Neuronal stem cell (in vitro differentiated cells): ENCODE measurements around the gene RAB11B.

Experiments used
- DNase-seq: peaks from one replicate; pipeline ENCODE4 v3.0.0-alpha.2; 2013; ENCODE audit warnings: low spot score
- H2AFZ ChIP-seq: one replicate; pipeline ENCODE4 v1.6.1; 2013; ENCODE audit warnings: mild to moderate bottlenecking, low read length, inconsistent platforms
- H2AK5ac ChIP-seq: 2 replicates; pipeline ENCODE4 v1.6.1; 2013; ENCODE audit warnings: low read depth, mild to moderate bottlenecking, inconsistent platforms, low read length, moderate library complexity, mixed read lengths
- H2BK120ac ChIP-seq: 2 replicates; pipeline ENCODE4 v1.6.1; 2013; ENCODE audit warnings: low read depth, mild to moderate bottlenecking, inconsistent platforms, low read length, moderate library complexity, mixed read lengths
- H2BK12ac ChIP-seq: one replicate; pipeline ENCODE4 v1.6.1; 2013; ENCODE audit warnings: low read length, inconsistent platforms
- H2BK15ac ChIP-seq: 2 replicates; pipeline ENCODE4 v1.6.1; 2013; ENCODE audit warnings: mild to moderate bottlenecking, low read length, inconsistent platforms, mixed read lengths
- H2BK5ac ChIP-seq: one replicate; pipeline ENCODE4 v1.6.1; 2013; ENCODE audit warnings: inconsistent platforms, mild to moderate bottlenecking, low read length, moderate library complexity
- H3K14ac ChIP-seq: one replicate; pipeline ENCODE4 v1.6.1; 2013; ENCODE audit warnings: low read length, inconsistent platforms
- H3K18ac ChIP-seq: 2 replicates; pipeline ENCODE4 v1.6.1; 2013; ENCODE audit warnings: low read length, inconsistent platforms
- H3K23ac ChIP-seq: 2 replicates; pipeline ENCODE4 v1.6.1; 2013; ENCODE audit warnings: low read depth, mild to moderate bottlenecking, mixed read lengths, low read length, inconsistent platforms; ENCODE audit not compliant: poor library complexity
- H3K27ac ChIP-seq: replicated peaks from 3 replicates; pipeline ENCODE4 v1.5.1; 2013; ENCODE audit warnings: low read length, inconsistent platforms
- H3K27me3 ChIP-seq, 3 experiments: 2 replicates each; pipeline ENCODE4 v1.6.1; 2013; ENCODE audit warnings: low read length in 3 of 3, mild to moderate bottlenecking in 2 of 3, inconsistent platforms in 1 of 3, low read depth in 1 of 3, mixed read lengths in 1 of 3, moderate library complexity in 1 of 3; ENCODE audit not compliant: control insufficient read depth in 3 of 3, insufficient read depth in 3 of 3
- H3K36me3 ChIP-seq, 2 donors: replicated peaks in 1 of 2; 2 replicates each; pipeline ENCODE4 v1.6.1; 2013; ENCODE audit warnings: low read length in 2 of 2; ENCODE audit not compliant: control insufficient read depth in 2 of 2, insufficient read depth in 2 of 2
- H3K4ac ChIP-seq: 2 replicates; pipeline ENCODE4 v1.6.1; 2013; ENCODE audit warnings: inconsistent platforms, mild to moderate bottlenecking, low read length, moderate library complexity
- H3K4me1 ChIP-seq, 2 donors: 1 replicate in 1 of 2; 2 replicates in 1 of 2; pipeline ENCODE4 v1.6.1; 2013; ENCODE audit warnings: low read length in 2 of 2, low read depth in 1 of 2; ENCODE audit not compliant: control insufficient read depth in 2 of 2, insufficient read depth in 1 of 2
- H3K4me2 ChIP-seq: one replicate; pipeline ENCODE4 v1.6.1; 2013; ENCODE audit warnings: mild to moderate bottlenecking, low read length, inconsistent platforms; ENCODE audit not compliant: insufficient read depth, poor library complexity, severe bottlenecking
- H3K4me3 ChIP-seq, 2 donors: 2 replicates each; pipeline ENCODE4 v1.5.1; 2013; ENCODE audit warnings: low read length in 2 of 2, mild to moderate bottlenecking in 2 of 2, inconsistent platforms in 1 of 2, moderate library complexity in 1 of 2
- H3K79me1 ChIP-seq: one replicate; pipeline ENCODE4 v1.6.1; 2013; ENCODE audit warnings: low read depth, mild to moderate bottlenecking, inconsistent platforms, low read length, moderate library complexity
- H3K9ac ChIP-seq: one replicate; pipeline ENCODE4 v1.6.1; 2013; ENCODE audit warnings: mild to moderate bottlenecking, low read depth, low read length, inconsistent platforms; ENCODE audit not compliant: poor library complexity
- H3K9me3 ChIP-seq, 2 donors: replicated peaks in 1 of 2; 2 replicates each; pipeline versions ENCODE3 to v1.6.1; 2013; ENCODE audit warnings: low read length in 2 of 2, mild to moderate bottlenecking in 2 of 2, inconsistent platforms in 1 of 2, low read depth in 1 of 2, mixed read lengths in 1 of 2, moderate library complexity in 1 of 2; ENCODE audit not compliant: control insufficient read depth in 2 of 2, insufficient read depth in 1 of 2
- H4K8ac ChIP-seq: one replicate; pipeline ENCODE4 v1.6.1; 2013; ENCODE audit warnings: low read depth, mild to moderate bottlenecking, inconsistent platforms, low read length, moderate library complexity
- H4K91ac ChIP-seq: one replicate; pipeline ENCODE4 v1.6.1; 2013; ENCODE audit warnings: low read length, low read depth, mild to moderate bottlenecking, inconsistent platforms; ENCODE audit not compliant: poor library complexity
- WGBS, 2 donors: extraction: QIAGEN DNeasy Blood & Tissue Kit; methylation state at CpG; one replicate each; pipeline ENCODE4 v1.1.7; 2013; ENCODE audit warnings: missing lambda C conversion rate in 2 of 2, mixed read lengths in 1 of 2; ENCODE audit not compliant: insufficient read length in 2 of 2, insufficient replicate concordance in 1 of 2; ENCODE audit errors: extremely low coverage in 2 of 2; 5-methylcytosine and 5-hydroxymethylcytosine counted together

Gene RAB11B

DNA sequence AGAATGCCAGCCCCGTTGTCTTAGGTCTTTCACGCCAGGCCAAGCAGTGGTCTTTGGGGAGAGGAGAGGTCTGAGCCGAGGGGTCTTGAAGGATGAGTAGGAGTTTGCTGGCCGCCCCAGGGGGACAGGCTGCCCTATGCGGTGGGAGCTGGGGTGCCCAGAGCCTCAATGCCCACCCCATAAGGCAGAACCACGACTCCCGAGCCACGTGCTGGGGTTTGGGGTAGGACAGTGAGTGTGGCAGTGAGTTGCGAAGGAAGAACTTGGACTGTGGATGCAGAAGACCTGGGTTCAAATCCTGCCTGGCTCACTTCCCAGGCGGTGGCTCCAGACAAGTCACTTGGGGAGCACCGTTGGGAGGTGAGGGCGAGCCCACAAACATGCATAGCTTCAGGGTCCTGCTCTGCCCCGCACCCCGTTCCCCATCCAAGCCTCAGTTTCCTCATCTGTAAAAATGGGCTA lies 5.5 kb downstream of the RAB11B start:
- H3K14ac ChIP-seq = no peak overlapping the region
- H3K18ac ChIP-seq = no peak overlapping the region
- no peak overlapping the region for H2BK12ac ChIP-seq
- WGBS, 2 donors = no CpG with 5 or more reads among the region's 14 CpGs
- H3K27ac ChIP-seq = no peak overlapping the region
- no peak overlapping the region for H3K23ac ChIP-seq
- peaks cover 9 to 56% of the 10 kb centered on the region in 2 donors for H3K36me3 ChIP-seq
- H3K4me1 ChIP-seq = peaks cover 5 to 9% of the 10 kb centered on the region in 2 donors
- H4K91ac ChIP-seq = no peak overlapping the region
- no peak overlapping the region for H3K4me2 ChIP-seq
- no peaks in the 10 kb centered on the region for H3K9me3 ChIP-seq
- H3K9ac ChIP-seq = no peak overlapping the region
- H3K4me3 ChIP-seq = no peak overlapping the region
- H2BK15ac ChIP-seq = no peak overlapping the region
- DNase-seq = no peak
- H2AFZ ChIP-seq = no peak overlapping the region
- H3K4ac ChIP-seq = no peak overlapping the region
- H3K79me1 ChIP-seq = peaks cover 43% of the 10 kb centered on the region
- H4K8ac ChIP-seq = no peak overlapping the region
- no peak overlapping the region for H2AK5ac ChIP-seq
- H3K27me3 ChIP-seq = no peaks in the 10 kb centered on the region
- H2BK5ac ChIP-seq = no peak overlapping the region
- H2BK120ac ChIP-seq = no peak overlapping the region

DNA sequence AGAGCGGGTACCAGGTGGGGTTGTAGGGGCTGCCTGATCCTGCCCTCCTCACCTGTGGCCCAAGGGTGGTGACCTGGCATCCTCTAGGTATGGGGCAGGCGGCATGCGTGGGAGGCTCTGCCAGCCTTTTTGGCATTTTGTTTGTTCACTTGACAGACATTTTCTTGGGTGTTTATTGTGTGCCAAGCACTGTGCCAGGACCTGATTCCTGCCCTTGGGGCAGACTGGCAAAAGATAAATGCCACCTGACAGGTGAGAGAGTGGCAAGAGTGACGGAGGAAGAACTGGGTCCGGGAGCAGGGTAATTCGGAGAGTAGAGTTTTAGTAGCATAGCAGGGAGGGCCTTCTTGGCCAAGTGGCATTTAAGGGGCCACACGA lies 6.0 kb downstream of the RAB11B start:
- WGBS, 2 donors = no CpG with 5 or more reads among the region's 7 CpGs
- no peak overlapping the region for H2AFZ ChIP-seq
- H3K27ac ChIP-seq = no peak overlapping the region

DNA sequence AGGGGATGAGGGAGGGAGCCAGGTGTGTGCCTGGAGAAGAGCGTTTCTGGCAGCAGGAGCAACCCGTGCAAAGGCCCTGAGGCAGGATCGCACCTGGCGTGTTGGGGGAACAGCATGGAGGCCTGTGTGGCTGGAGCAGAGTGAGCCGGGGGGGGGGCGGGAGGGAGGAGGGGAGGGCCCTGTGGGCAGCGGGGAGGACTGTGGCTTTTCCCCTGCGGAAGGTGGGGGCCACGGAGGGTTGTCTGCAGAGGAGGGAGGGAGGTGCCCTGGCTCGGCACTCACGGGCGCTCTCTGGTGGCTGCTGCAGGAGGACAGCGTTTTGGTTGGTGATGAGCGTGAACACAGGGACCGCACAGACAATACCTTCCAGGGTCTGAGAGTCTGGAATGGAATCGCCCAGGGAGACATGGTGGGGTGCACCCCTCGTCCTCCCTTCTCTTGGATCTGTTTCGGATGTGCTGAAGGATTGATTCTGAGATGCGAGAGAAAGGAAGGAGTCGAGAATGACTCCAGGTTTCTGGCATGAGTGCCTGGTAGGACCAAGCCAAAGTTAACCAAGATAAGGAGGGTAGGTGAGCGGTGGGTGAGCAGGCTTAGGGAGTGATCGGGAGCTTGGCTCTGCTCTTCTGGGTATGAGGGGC lies 6.5 kb downstream of the RAB11B start:
- Histone ChIP-seq H3K18ac (peak overlapping the region; percentile 29), H3K4ac (no peak overlapping the region), H2BK5ac (no peak overlapping the region), H4K8ac (no peak overlapping the region), H3K4me3 (no peak overlapping the region), H3K14ac (no peak overlapping the region), H2AK5ac (no peak overlapping the region), H3K23ac (peak overlapping the region; percentile 39), H3K36me3 (peaks cover 9 to 55% of the 10 kb centered on the region in 2 donors), H2BK15ac (no peak overlapping the region), H3K9me3 (no peaks in the 10 kb centered on the region), H3K27ac (no peak overlapping the region), H2BK12ac (no peak overlapping the region), H3K4me2 (no peak overlapping the region), H2AFZ (no peak overlapping the region), H3K27me3 (no peaks in the 10 kb centered on the region), H4K91ac (no peak overlapping the region), H3K9ac (no peak overlapping the region), H3K79me1 (peaks cover 37% of the 10 kb centered on the region), H2BK120ac (no peak overlapping the region), H3K4me1 (peaks cover under 1% of the 10 kb centered on the region in 2 donors)
- no CpG with 5 or more reads among the region's 22 CpGs for WGBS, 2 donors
- DNase-seq = no peak

More for the DNA sequence above, 6.0 kb downstream of the RAB11B start:
- peak overlapping the region; percentile 29 for H3K18ac ChIP-seq
- H4K8ac ChIP-seq = no peak overlapping the region
- peaks cover 5% of the 10 kb centered on the region in 2 donors for H3K4me1 ChIP-seq
- no peak overlapping the region for H2BK120ac ChIP-seq
- H3K79me1 ChIP-seq = peaks cover 40% of the 10 kb centered on the region
- no peak overlapping the region for H2BK5ac ChIP-seq
- H2AK5ac ChIP-seq = no peak overlapping the region
- H3K23ac ChIP-seq = peak overlapping the region; percentile 39
- H3K4me3 ChIP-seq = no peak overlapping the region
- DNase-seq = no peak
- no peaks in the 10 kb centered on the region for H3K9me3 ChIP-seq
- H2BK12ac ChIP-seq = no peak overlapping the region
- no peak overlapping the region for H3K4me2 ChIP-seq
- H2BK15ac ChIP-seq = no peak overlapping the region
- no peak overlapping the region for H3K4ac ChIP-seq
- no peak overlapping the region for H3K14ac ChIP-seq
- H3K36me3 ChIP-seq = peaks cover 9 to 58% of the 10 kb centered on the region in 2 donors
- no peak overlapping the region for H4K91ac ChIP-seq
- no peak overlapping the region for H3K9ac ChIP-seq
- no peaks in the 10 kb centered on the region for H3K27me3 ChIP-seq

DNA sequence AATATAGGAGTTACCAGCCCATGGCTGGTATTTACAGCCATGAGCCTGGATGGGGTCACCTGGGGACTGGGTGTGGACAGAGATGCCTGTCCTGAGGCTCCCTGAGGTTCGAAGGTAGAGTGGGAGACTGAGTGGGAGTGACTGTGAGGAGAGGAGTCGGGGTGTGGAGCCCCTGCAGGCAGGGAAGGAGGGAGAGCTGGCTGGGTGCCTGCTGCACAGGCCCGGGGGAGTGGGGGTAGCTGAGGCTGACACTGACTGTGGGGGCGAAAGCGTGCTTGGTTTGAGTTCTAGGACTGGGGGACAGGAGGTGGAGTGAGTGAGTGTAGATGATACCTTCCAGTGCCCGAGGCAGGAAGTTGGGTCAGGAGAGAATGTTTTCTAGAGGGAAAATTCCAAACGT lies 7.1 kb downstream of the RAB11B start:
- no peak overlapping the region for H2BK12ac ChIP-seq
- H3K27ac ChIP-seq = no peak overlapping the region
- no peak overlapping the region for H3K4me3 ChIP-seq
- no peak overlapping the region for H2BK5ac ChIP-seq
- H2AK5ac ChIP-seq = no peak overlapping the region
- peak overlapping the region; percentile 35 for H3K23ac ChIP-seq
- peaks cover 0 to 1% of the 10 kb centered on the region in 2 donors for H3K9me3 ChIP-seq
- H3K4me1 ChIP-seq = no peaks in the 10 kb centered on the region
- no peak overlapping the region for H3K4me2 ChIP-seq
- no peak overlapping the region for H3K14ac ChIP-seq
- H3K4ac ChIP-seq = no peak overlapping the region
- no CpG with 5 or more reads among the region's 7 CpGs for WGBS, 2 donors
- DNase-seq = no peak
- H3K36me3 ChIP-seq = peaks cover 13 to 58% of the 10 kb centered on the region in 2 donors
- H2BK15ac ChIP-seq = no peak overlapping the region
- H4K8ac ChIP-seq = no peak overlapping the region
- H2AFZ ChIP-seq = no peak overlapping the region
- H3K27me3 ChIP-seq = no peaks in the 10 kb centered on the region
- no peak overlapping the region for H4K91ac ChIP-seq
- no peak overlapping the region for H2BK120ac ChIP-seq
- H3K79me1 ChIP-seq = peaks cover 38% of the 10 kb centered on the region
- peak overlapping the region; percentile 22 for H3K9ac ChIP-seq
- H3K18ac ChIP-seq = no peak overlapping the region
